SK-N-MC (cell line): ENCODE data around the gene SCYL1.

Source experiments
- DNase-seq: peaks from one replicate; pipeline ENCODE4 v3.0.0-alpha.2; 2011; ENCODE audit warnings: low read depth, low spot score
- H3K27ac ChIP-seq: fragments of 200-600 bp; sonication (generic); 2 replicates; pipeline ENCODE4 v1.5.1; 2016; ENCODE audit warnings: mixed run types
- H3K36me3 ChIP-seq: fragments of 200-600 bp; sonication (generic); 2 replicates; pipeline ENCODE4 v1.6.1; 2017; ENCODE audit warnings: antibody characterized with exemption, low read length, mixed read lengths; ENCODE audit not compliant: insufficient read depth
- H3K4me3 ChIP-seq: fragments of 200-600 bp; sonication (generic); 2 replicates; pipeline ENCODE4 v1.5.1; 2016
- H3K9ac ChIP-seq: fragments of 200-600 bp; sonication (generic); 2 replicates; pipeline ENCODE4 v1.8.0; 2017; ENCODE audit warnings: mixed run types, mixed read lengths; ENCODE audit not compliant: insufficient read length
- H3K9me3 ChIP-seq: fragments of 200-600 bp; sonication (generic); 2 replicates; pipeline ENCODE4 v1.6.1; 2017; ENCODE audit warnings: low read depth, mild to moderate bottlenecking, antibody characterized with exemption, low read length, moderate library complexity, mixed read lengths
- EZH2 ChIP-seq: fragments of 200-600 bp; sonication (generic); IDR thresholded peaks from one replicate; pipeline ENCODE4 v1.6.1; 2017; ENCODE audit warnings: antibody characterized with exemption
- FOXP2 ChIP-seq: optimal IDR thresholded peaks from 2 replicates; pipeline ENCODE3; 2011; ENCODE audit warnings: mild to moderate bottlenecking, moderate library complexity; ENCODE audit not compliant: insufficient read depth; ENCODE audit errors: extremely low read length, control extremely low read depth
- POLR2AphosphoS5 ChIP-seq: IDR thresholded peaks from 2 replicates; pipeline ENCODE4 v1.6.1; 2012; ENCODE audit warnings: mild to moderate bottlenecking, low read depth, low read length, borderline replicate concordance

The SCYL1 gene

DNA sequence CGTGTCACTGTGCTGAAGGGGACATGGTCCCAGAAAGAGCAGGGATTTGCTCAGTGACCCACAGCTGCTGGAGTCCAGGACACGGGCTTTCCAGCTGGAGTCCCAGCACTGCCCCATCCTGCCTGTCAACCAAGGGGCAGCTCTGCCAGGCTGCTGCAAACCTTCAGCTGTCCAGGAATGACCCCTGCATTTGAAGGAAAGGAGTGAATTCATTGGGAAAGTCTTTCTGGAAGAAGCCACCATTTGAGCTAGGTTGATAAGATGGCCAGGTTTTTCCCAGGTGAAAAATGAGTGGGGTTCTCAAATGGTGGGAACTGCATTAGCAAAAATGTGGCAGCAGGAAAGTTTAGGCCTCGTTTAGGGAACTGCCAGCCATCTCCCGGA, 61.4 kb downstream of the SCYL1 start:
- H3K9me3 ChIP-seq, result no peaks in the 10 kb centered on the region
- H3K4me3 ChIP-seq, result no peak overlapping the region
- H3K27ac ChIP-seq, result no peak overlapping the region
- no peak for DNase-seq
- no peaks in the 10 kb centered on the region for H3K36me3 ChIP-seq
- TF ChIP-seq FOXP2 (no peak), EZH2 (no peak), POLR2AphosphoS5 (no peak)
- no peak overlapping the region for H3K9ac ChIP-seq

DNA sequence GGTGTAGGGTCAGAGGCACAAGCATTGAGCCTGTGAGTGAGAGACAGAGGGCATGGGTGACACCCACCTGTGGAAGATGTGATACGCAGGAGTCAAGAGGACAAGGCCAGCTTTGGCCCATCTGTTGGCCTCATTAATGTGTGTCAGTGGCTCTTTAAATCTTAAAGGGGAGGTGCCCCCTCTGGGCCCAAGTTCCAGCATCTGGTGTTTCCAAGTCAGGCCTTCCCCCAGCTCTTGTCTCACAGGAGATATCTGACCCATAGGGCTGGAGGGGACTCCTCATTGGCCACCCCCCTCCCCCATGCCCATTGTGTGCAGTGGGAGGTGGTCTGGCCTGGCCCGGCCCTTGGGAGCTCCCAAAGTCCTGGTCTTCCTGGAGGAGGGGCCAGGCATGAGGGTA, 61.8 kb downstream of the SCYL1 start:
- TF ChIP-seq POLR2AphosphoS5 (no peak), EZH2 (no peak), FOXP2 (no peak)
- H3K9me3 ChIP-seq, result no peaks in the 10 kb centered on the region
- no peaks in the 10 kb centered on the region for H3K36me3 ChIP-seq
- H3K27ac ChIP-seq, result no peak overlapping the region
- DNase-seq, result no peak
- no peak overlapping the region for H3K9ac ChIP-seq
- H3K4me3 ChIP-seq, result no peak overlapping the region
